GM12878 (cell line): ENCODE results near the gene RBMS3. TPM values are rescaled to one million over a fixed set of nuclear protein-coding genes. Genes with fewer than 3 reads are reported as not detected.

Experiments used
- ATAC-seq: fragments of 200-7000 bp; cut with Tn5 transposase; 3 replicates; pipeline ENCODE4 v1.9.1; 2020; ENCODE audit warnings: mild to moderate bottlenecking, moderate library complexity
- BruUV-seq: library from RNA; stranded (reverse); fragments of 400-500 nt; replicated peaks from 2 replicates; lab custom pipeline; 2021; lab: Mats Ljungman, UMichigan
- CTCF ChIA-PET: fragments of 300-600 bp; sonication (Branson Sonifier 250); formaldehyde crosslinking; extraction: SDS; loops from one replicate; lab custom pipeline; 2021; ENCODE audit warnings: inconsistent platforms; lab: Yijun Ruan, JAX
- POLR2A ChIA-PET: fragments of 350-600 bp; formaldehyde crosslinking; extraction: SDS; loops from one replicate; lab custom pipeline; 2021; ENCODE audit warnings: inconsistent platforms; lab: Charles Lee
- RAD21 ChIA-PET: fragments of 300-600 bp; sonication (Branson Sonifier 250); formaldehyde crosslinking; loops from one replicate; lab custom pipeline; 2023; ENCODE audit warnings: antibody characterized with exemption; ENCODE audit not compliant: unreplicated experiment; lab: Charles Lee
- SMC1A ChIA-PET: fragments of 300-600 bp; sonication (Branson Sonifier 250); formaldehyde crosslinking; loops from one replicate; lab custom pipeline; 2023; ENCODE audit not compliant: unreplicated experiment, uncharacterized antibody; lab: Charles Lee
- DNase-seq: peaks from one replicate; pipeline ENCODE4 v3.0.0-alpha.2; 2011; ENCODE audit warnings: low read depth, low spot score
- FAIRE-seq: peaks from 3 replicates; lab custom pipeline; 2011; peaks lifted over from hg19 to GRCh38; lab: Jason Lieb, UNC
- H2AFZ ChIP-seq: 2 replicates; pipeline ENCODE4 v1.6.0; 2011; ENCODE audit warnings: low read depth, low read length, control low read depth; ENCODE audit not compliant: control insufficient read depth
- H3K27ac ChIP-seq: 2 replicates; pipeline ENCODE4 v1.5.1; 2011; ENCODE audit warnings: control low read depth; ENCODE audit not compliant: control insufficient read depth, insufficient read depth
- H3K27me3 ChIP-seq, 2 experiments: replicated peaks in 1 of 2; 2 replicates each; pipeline versions ENCODE4 v1.6.0 to v1.6.1; 2011; ENCODE audit warnings: low read length in 1 of 2; ENCODE audit not compliant: control insufficient read depth in 2 of 2, insufficient read depth in 2 of 2
- H3K36me3 ChIP-seq, 2 experiments: 2 replicates each; pipeline ENCODE4 v1.5.1; 2011; ENCODE audit warnings: low read length in 1 of 2; ENCODE audit not compliant: control insufficient read depth in 2 of 2, insufficient read depth in 2 of 2
- H3K4me1 ChIP-seq: 2 replicates; pipeline ENCODE4 v1.6.1; 2011; ENCODE audit warnings: mild to moderate bottlenecking, low read length, moderate library complexity, mixed read lengths; ENCODE audit not compliant: control insufficient read depth, insufficient read depth
- H3K4me2 ChIP-seq: 2 replicates; pipeline ENCODE4 v1.6.0; 2011; ENCODE audit warnings: control low read depth; ENCODE audit not compliant: control insufficient read depth, insufficient read depth
- H3K4me3 ChIP-seq: fragments of 200-600 bp; sonication (generic); 2 replicates; pipeline ENCODE4 v1.5.1; 2016
- H3K79me2 ChIP-seq: 2 replicates; pipeline ENCODE4 v1.6.0; 2011; ENCODE audit warnings: low read length; ENCODE audit not compliant: control insufficient read depth, insufficient read depth
- H3K9ac ChIP-seq: 2 replicates; pipeline ENCODE4 v1.8.0; 2011; ENCODE audit warnings: low read length, control low read depth, mixed read lengths; ENCODE audit not compliant: control insufficient read depth, insufficient read depth
- H3K9me3 ChIP-seq: replicated peaks from 3 replicates; pipeline ENCODE4 v1.5.1; 2011; ENCODE audit warnings: mild to moderate bottlenecking, low read length; ENCODE audit not compliant: control insufficient read depth, insufficient read depth
- H4K20me1 ChIP-seq: 2 replicates; pipeline ENCODE4 v1.6.0; 2011; ENCODE audit not compliant: control insufficient read depth, insufficient read depth
- BACH1 ChIP-seq: fragments of 450-650 bp; IDR thresholded peaks from 2 replicates; pipeline ENCODE4 v1.6.1; 2017; ENCODE audit warnings: mild to moderate bottlenecking, borderline replicate concordance
- BCL11A ChIP-seq: IDR thresholded peaks from 2 replicates; pipeline ENCODE4 v1.6.1; 2011; ENCODE audit warnings: low read depth, low read length
- BMI1 ChIP-seq: fragments of 450-650 bp; IDR thresholded peaks from 2 replicates; pipeline ENCODE4 v1.6.1; 2016; ENCODE audit warnings: mild to moderate bottlenecking, moderate library complexity, borderline replicate concordance
- CHD1 ChIP-seq: IDR thresholded peaks from 2 replicates; pipeline ENCODE4 v1.6.1; 2012; ENCODE audit warnings: low read depth, low read length, improper control_type of control experiment
- E2F4 ChIP-seq: IDR thresholded peaks from 2 replicates; pipeline ENCODE4 v1.6.1; 2012; ENCODE audit warnings: low read depth, low read length, improper control_type of control experiment
- MAX ChIP-seq: IDR thresholded peaks from 2 replicates; pipeline ENCODE4 v1.6.1; 2012; ENCODE audit warnings: low read depth, low read length, improper control_type of control experiment
- NFXL1 ChIP-seq: fragments of 450-650 bp; IDR thresholded peaks from 2 replicates; pipeline ENCODE4 v1.6.1; 2017; ENCODE audit warnings: antibody characterized with exemption, mild to moderate bottlenecking, borderline replicate concordance
- PAX8 ChIP-seq: fragments of 450-650 bp; IDR thresholded peaks from 2 replicates; pipeline ENCODE4 v1.6.1; 2017; ENCODE audit warnings: mild to moderate bottlenecking, moderate library complexity
- POLR2AphosphoS2 ChIP-seq: IDR thresholded peaks from 2 replicates; pipeline ENCODE4 v1.6.1; 2011; ENCODE audit warnings: low read depth, mild to moderate bottlenecking, low read length, improper control_type of control experiment, moderate library complexity
- SKIL ChIP-seq: fragments of 450-650 bp; IDR thresholded peaks from 2 replicates; pipeline ENCODE4 v1.6.1; 2017; ENCODE audit warnings: mild to moderate bottlenecking, low read depth, inconsistent platforms; ENCODE audit not compliant: poor library complexity, severe bottlenecking
- SP1 ChIP-seq: IDR thresholded peaks from one replicate; pipeline ENCODE4 v1.6.1; 2011; ENCODE audit warnings: low read depth, low read length
- SRF ChIP-seq, 2 experiments: IDR thresholded peaks; 2 replicates each; pipeline ENCODE4 v1.6.1; 2011; ENCODE audit warnings: low read depth in 2 of 2, low read length in 2 of 2, mild to moderate bottlenecking in 1 of 2, moderate library complexity in 1 of 2
- TAF1 ChIP-seq: IDR thresholded peaks from 2 replicates; pipeline ENCODE4 v1.6.1; 2011; ENCODE audit warnings: mild to moderate bottlenecking, low read depth, low read length, borderline replicate concordance
- ZBTB33 ChIP-seq: fragments of 450-650 bp; IDR thresholded peaks from 2 replicates; pipeline ENCODE4 v1.6.1; 2017; ENCODE audit warnings: mild to moderate bottlenecking
- ZBTB40 ChIP-seq: fragments of 450-650 bp; IDR thresholded peaks from 2 replicates; pipeline ENCODE4 v1.6.1; 2016; ENCODE audit warnings: mild to moderate bottlenecking, moderate library complexity, borderline replicate concordance
- ZNF274 ChIP-seq: IDR thresholded peaks from one replicate; pipeline ENCODE4 v1.8.0; 2011; ENCODE audit not compliant: insufficient read length, insufficient read depth
- WGBS: methylation state at CpG from one replicate; pipeline ENCODE4 v1.1.6; 2016; ENCODE audit warnings: low lambda C conversion rate; ENCODE audit not compliant: insufficient replicate concordance, insufficient coverage; ENCODE audit errors: missing lambda C conversion rate; 5-methylcytosine and 5-hydroxymethylcytosine counted together
- in situ Hi-C: fragments of 300-500 bp; cut with MboI; formaldehyde crosslinking; loops from 9 replicates; pipeline ENCODE4 v1.14.3; 2018; ENCODE audit warnings: mixed read lengths
- intact Hi-C: fragments of 100-400 bp; cut with micrococcal nuclease; formaldehyde crosslinking; loops from one replicate; pipeline ENCODE4 v1.14.2; 2022; ENCODE audit not compliant: unreplicated experiment
- polyA plus RNA-seq, 11 experiments: library from polyadenylated mRNA; depleted of rRNA in 4 of 11; unstranded in 6 of 11; stranded (reverse) in 5 of 11; fragments of >200 nt; fragmentation: Nextera tagmentation in 4 of 11; fragmentation: Illumina TruSeq in 1 of 11; extraction: Ambion mirVana in 4 of 11; extraction: Trizol in 1 of 11; gene quantifications; 1 replicate in 1 of 11; 2 replicates in 10 of 11; pipeline versions ENCODE4 v1.2.1 to v1.2.3, GENCODE V29; 2011 to 2016; ENCODE audit warnings: inconsistent platforms in 2 of 11, missing spikeins in 2 of 11, low read depth in 1 of 11
- total RNA-seq, 4 experiments: library from RNA; depleted of rRNA in 3 of 4; stranded (reverse); fragments of >200 nt in 3 of 4; fragmentation: Illumina TruSeq in 1 of 4; extraction: Trizol in 1 of 4; gene quantifications; 2 replicates each; pipeline versions ENCODE4 v1.2.1 to v1.2.3, GENCODE V29; 2013 to 2021

Gene RBMS3
- total and polyA plus RNA-seq, 10 of the 15 experiments (the other 5 are each of a cell fraction or from before 2014, with no cell fraction given): 0.79 to 4.7 (median 3.1) TPM

- no peak for ATAC-seq
- H3K79me2 ChIP-seq: no peaks in the 10 kb centered on the region
- in situ Hi-C loops (no loop called here), intact Hi-C loops (no loop called here)
- H2AFZ ChIP-seq: no peak overlapping the region
- no peaks in the 10 kb centered on the region for H3K27me3 ChIP-seq
- no peak overlapping the region for H3K27ac ChIP-seq
- ChIA-PET POLR2A (no interaction called here), SMC1A (no interaction called here), CTCF (no interaction called here), RAD21 (no interaction called here)
- H3K9ac ChIP-seq: no peak overlapping the region
- DNase-seq: no peak
- no peaks in the 10 kb centered on the region for H3K4me1 ChIP-seq
- no peak for FAIRE-seq
- no TSS peak for BruUV-seq
- H3K9me3 ChIP-seq: no peaks in the 10 kb centered on the region; the same call in 2 of the 3 replicates
- no peak overlapping the region for H3K4me3 ChIP-seq
- WGBS: 0% methylated on average over 3 of the region's 3 CpGs
- H3K36me3 ChIP-seq: no peaks in the 10 kb centered on the region
- H4K20me1 ChIP-seq: no peaks in the 10 kb centered on the region
- no peak overlapping the region for H3K4me2 ChIP-seq
- TF ChIP-seq MAX (no peak), ZBTB33 (no peak), E2F4 (no peak), POLR2AphosphoS2 (no peak), BACH1 (no peak), TAF1 (no peak), BCL11A (no peak), SP1 (no peak), PAX8 (no peak), ZNF274 (no peak), BMI1 (no peak), NFXL1 (no peak), CHD1 (no peak), SKIL (no peak), ZBTB40 (no peak), SRF (IDR thresholded peaks at IDR 0.05; ENCODE audit: low read depth in 2 of 2, low read length in 2 of 2) (no peak)
Measured at GRCh38 chr3:29720665-29721064, 439.8 kb downstream of the RBMS3 start.
